SK-N-SH (cell line): ENCODE measurements around the gene NRCAM. TPM values are rescaled to one million over a fixed set of nuclear protein-coding genes. Genes with fewer than 3 reads are reported as not detected.

Experiments
- CTCF ChIA-PET: fragments of 300-600, 350-600 bp; formaldehyde crosslinking; extraction: SDS; loops from one replicate; lab custom pipeline; 2021; lab: Yijun Ruan, JAX
- POLR2A ChIA-PET: fragments of 350-600 bp; sonication (Branson Sonifier 250); formaldehyde crosslinking; extraction: SDS; loops from one replicate; lab custom pipeline; 2020; ENCODE audit warnings: antibody characterized with exemption, inconsistent platforms; lab: Yijun Ruan, JAX
- DNase-seq: peaks from one replicate; pipeline ENCODE4 v3.0.0; 2012
- H2AFZ ChIP-seq: fragments of 200-600 bp; sonication (generic); 2 replicates; pipeline ENCODE4 v1.8.1; 2016; ENCODE audit warnings: antibody characterized with exemption, mild to moderate bottlenecking, low read depth
- H3F3A ChIP-seq: fragments of 200-600 bp; sonication (generic); replicated peaks from 2 replicates; pipeline ENCODE3; 2016; ENCODE audit warnings: antibody characterized with exemption, mild to moderate bottlenecking; ENCODE audit not compliant: insufficient read depth
- H3K27ac ChIP-seq, 2 experiments: fragments of 200-500 bp in 1 of 2; fragments of 200-600 bp in 1 of 2; sonication (Bioruptor generic) in 1 of 2; sonication (generic), shearing (Covaris generic) in 1 of 2; 2 replicates each; pipeline versions ENCODE4 v1.5.1 to v1.6.1; 2014 to 2016; ENCODE audit warnings: low read depth in 2 of 2, inconsistent platforms in 1 of 2, low read length in 1 of 2, mild to moderate bottlenecking in 1 of 2, mixed read lengths in 1 of 2
- H3K27me3 ChIP-seq: fragments of 200-600 bp; sonication (generic), shearing (Covaris generic); 2 replicates; pipeline ENCODE4 v1.6.1; 2016; ENCODE audit warnings: mixed run types; ENCODE audit not compliant: insufficient read depth
- H3K36me3 ChIP-seq, 2 experiments: fragments of 200-500 bp in 1 of 2; fragments of 200-600 bp in 1 of 2; sonication (Bioruptor generic) in 1 of 2; sonication (generic) in 1 of 2; replicated peaks in 1 of 2; 2 replicates each; pipeline versions ENCODE3 to v1.5.1; 2014 to 2016; ENCODE audit warnings: low read length in 1 of 2, mild to moderate bottlenecking in 1 of 2; ENCODE audit not compliant: insufficient read depth in 2 of 2, control insufficient read depth in 1 of 2
- H3K4me1 ChIP-seq, 2 experiments: fragments of 200-500 bp in 1 of 2; fragments of 200-600 bp in 1 of 2; sonication (Bioruptor generic) in 1 of 2; sonication (generic), shearing (Covaris generic) in 1 of 2; 2 replicates each; pipeline versions ENCODE4 v1.5.1 to v1.6.1; 2014 to 2016; ENCODE audit warnings: low read depth in 1 of 2, low read length in 1 of 2, mixed run types in 1 of 2; ENCODE audit not compliant: insufficient read depth in 2 of 2, control insufficient read depth in 1 of 2
- H3K4me2 ChIP-seq: fragments of 200-600 bp; sonication (generic), shearing (Covaris generic); 2 replicates; pipeline ENCODE4 v1.6.1; 2017; ENCODE audit warnings: mixed run types
- H3K4me3 ChIP-seq, 2 experiments: fragments of 200-500 bp in 1 of 2; fragments of 200-600 bp in 1 of 2; sonication (Bioruptor generic) in 1 of 2; sonication (generic), shearing (Covaris generic) in 1 of 2; 2 replicates each; pipeline versions ENCODE4 v1.5.1 to v1.8.1; 2014 to 2016; ENCODE audit warnings: low read depth in 2 of 2, inconsistent platforms in 1 of 2, low read length in 1 of 2, mild to moderate bottlenecking in 1 of 2, mixed read lengths in 1 of 2, moderate library complexity in 1 of 2
- H3K79me2 ChIP-seq: fragments of 200-600 bp; sonication (generic); 2 replicates; pipeline ENCODE4 v1.8.1; 2017; ENCODE audit warnings: mild to moderate bottlenecking; ENCODE audit not compliant: insufficient read depth
- H3K9ac ChIP-seq: fragments of 200-600 bp; sonication (generic); 2 replicates; pipeline ENCODE4 v1.6.1; 2017; ENCODE audit warnings: mixed run types
- H3K9me2 ChIP-seq: fragments of 200-600 bp; sonication (generic); 2 replicates; pipeline ENCODE4 v1.6.1; 2017; ENCODE audit warnings: mixed run types
- H3K9me3 ChIP-seq: fragments of 200-600 bp; sonication (generic); 2 replicates; pipeline ENCODE4 v1.6.1; 2017; ENCODE audit warnings: mixed run types, mild to moderate bottlenecking, moderate library complexity
- H4K20me1 ChIP-seq: fragments of 200-600 bp; sonication (generic); 2 replicates; pipeline ENCODE4 v1.6.1; 2017; ENCODE audit warnings: mild to moderate bottlenecking, mixed run types; ENCODE audit not compliant: insufficient read depth
- ELF1 ChIP-seq: IDR thresholded peaks from 2 replicates; pipeline ENCODE4 v1.4.0; 2012
- FOSL2 ChIP-seq: IDR thresholded peaks from 2 replicates; pipeline ENCODE4 v1.4.0; 2012; ENCODE audit warnings: low read depth, mild to moderate bottlenecking, moderate library complexity, borderline replicate concordance
- FOXJ3 ChIP-seq: sonication (generic); formaldehyde crosslinking; IDR thresholded peaks from 2 replicates; pipeline ENCODE4 v1.5.1; 2020; ENCODE audit warnings: mild to moderate bottlenecking, missing genetic modification reagents
- FOXM1 ChIP-seq: IDR thresholded peaks from 2 replicates; pipeline ENCODE4 v1.4.0; 2012; ENCODE audit warnings: low read depth, mild to moderate bottlenecking
- GABPA ChIP-seq: IDR thresholded peaks from 2 replicates; pipeline ENCODE4 v1.4.0; 2012; ENCODE audit warnings: low read depth, mild to moderate bottlenecking
- MXI1 ChIP-seq: IDR thresholded peaks from 2 replicates; pipeline ENCODE4 v1.6.1; 2012; ENCODE audit warnings: mild to moderate bottlenecking, low read depth, low read length, improper control_type of control experiment
- NRF1 ChIP-seq: IDR thresholded peaks from 2 replicates; pipeline ENCODE4 v1.6.1; 2012; ENCODE audit warnings: low read depth, mild to moderate bottlenecking, low read length
- POLR2AphosphoS5 ChIP-seq: IDR thresholded peaks from 2 replicates; pipeline ENCODE4 v1.6.1; 2012; ENCODE audit warnings: low read depth, low read length
- RAD21 ChIP-seq: IDR thresholded peaks from 2 replicates; pipeline ENCODE4 v1.6.1; 2012; ENCODE audit warnings: mild to moderate bottlenecking, low read length
- RCOR1 ChIP-seq: fragments of 150-350 bp; IDR thresholded peaks from 2 replicates; pipeline ENCODE4 v1.6.1; 2017; ENCODE audit warnings: antibody characterized with exemption, low read length
- TAF1 ChIP-seq: IDR thresholded peaks from 2 replicates; pipeline ENCODE4 v1.6.1; 2012; ENCODE audit warnings: low read depth, mild to moderate bottlenecking, low read length, moderate library complexity, borderline replicate concordance
- TCF12 ChIP-seq: IDR thresholded peaks from 2 replicates; pipeline ENCODE4 v1.4.0; 2012
- TEAD4 ChIP-seq: IDR thresholded peaks from 2 replicates; pipeline ENCODE4 v1.4.0; 2012; ENCODE audit warnings: mild to moderate bottlenecking, borderline replicate concordance; ENCODE audit not compliant: insufficient read depth
- USF2 ChIP-seq: fragments of 150-350 bp; IDR thresholded peaks from 2 replicates; pipeline ENCODE4 v1.6.1; 2017; ENCODE audit warnings: antibody characterized with exemption, low read length, low read depth, borderline replicate concordance
- ZBTB33 ChIP-seq: IDR thresholded peaks from 2 replicates; pipeline ENCODE4 v1.4.0; 2012; ENCODE audit warnings: low read depth, borderline replicate concordance
- WGBS: methylation state at CpG from one replicate; pipeline ENCODE4 v1.1.6; 2017; ENCODE audit warnings: low lambda C conversion rate; 5-methylcytosine and 5-hydroxymethylcytosine counted together
- polyA plus RNA-seq, 3 experiments: library from polyadenylated mRNA; depleted of rRNA; stranded (reverse); fragments of >200 nt; gene quantifications; 2 replicates each; pipeline ENCODE4 v1.2.3, GENCODE V29; 2012
- TF ChIP-seq, protein P1 (sequence below): fragments of 150-350 bp; IDR thresholded peaks from 2 replicates; pipeline ENCODE4 v1.6.1; 2016; ENCODE audit warnings: mild to moderate bottlenecking, low read depth, low read length
- TF ChIP-seq, protein P2 (sequence below): IDR thresholded peaks from 2 replicates; pipeline ENCODE4; 2012
- TF ChIP-seq, protein P3 (sequence below): IDR thresholded peaks from 2 replicates; pipeline ENCODE4 v1.4.0; 2012; ENCODE audit warnings: low read depth, borderline replicate concordance

NRCAM gene
- polyA plus RNA-seq, 1 of the 3 experiments (the other 2 are of a cell fraction), result 1.1 TPM

GRCh38 chr7:108296911-108297310 lies 159.3 kb downstream of the NRCAM start:
- TF ChIP-seq TAF1 (no peak), POLR2AphosphoS5 (no peak), MXI1 (no peak), USF2 (no peak)

GRCh38 chr7:108294595-108294994 lies 161.6 kb downstream of the NRCAM start:
- Histone ChIP-seq H3K36me3 (no peaks in the 10 kb centered on the region), H3K4me2 (no peak overlapping the region), H3K27me3 (no peaks in the 10 kb centered on the region), H3K27ac (peak overlapping the region in 1 of 2 experiments; percentile 99; a peak in 1 of 4 replicates), H3K9me2 (no peaks in the 10 kb centered on the region), H4K20me1 (no peaks in the 10 kb centered on the region), H3K79me2 (no peaks in the 10 kb centered on the region), H3K9ac (no peak overlapping the region), H3K9me3 (no peaks in the 10 kb centered on the region), H3K4me3 (no peak overlapping the region), H2AFZ (peak overlapping the region; percentile 25; the same call in 1 of the 2 replicates), H3K4me1 (peaks cover 32 to 60% of the 10 kb centered on the region in 2 experiments; a peak in 3 of 4 replicates), H3F3A (no peaks in the 10 kb centered on the region)
- CTCF ChIA-PET, result interaction anchor here (1.3 to 1.5 kb wide), 3 partner anchors 10 to 114 kb away, joined by 3 to 4 read pairs (median 4); no protein-coding TSS in a partner anchor
- POLR2A ChIA-PET, result no interaction called here
- no peak for DNase-seq
- WGBS, result 39% methylated on average over 4 of the region's 4 CpGs
- TF ChIP-seq FOSL2 (no peak), ZBTB33 (no peak), RAD21 (no peak), TEAD4 (no peak), RCOR1 (no peak), TCF12 (no peak), ELF1 (no peak), MXI1 (no peak), FOXJ3 (CRISPR knock-in tag) (no peak), NRF1 (no peak), FOXM1 (no peak), GABPA (no peak)
- TF ChIP-seq, protein P1, sequence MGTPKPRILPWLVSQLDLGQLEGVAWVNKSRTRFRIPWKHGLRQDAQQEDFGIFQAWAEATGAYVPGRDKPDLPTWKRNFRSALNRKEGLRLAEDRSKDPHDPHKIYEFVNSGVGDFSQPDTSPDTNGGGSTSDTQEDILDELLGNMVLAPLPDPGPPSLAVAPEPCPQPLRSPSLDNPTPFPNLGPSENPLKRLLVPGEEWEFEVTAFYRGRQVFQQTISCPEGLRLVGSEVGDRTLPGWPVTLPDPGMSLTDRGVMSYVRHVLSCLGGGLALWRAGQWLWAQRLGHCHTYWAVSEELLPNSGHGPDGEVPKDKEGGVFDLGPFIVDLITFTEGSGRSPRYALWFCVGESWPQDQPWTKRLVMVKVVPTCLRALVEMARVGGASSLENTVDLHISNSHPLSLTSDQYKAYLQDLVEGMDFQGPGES, result no peak
- TF ChIP-seq, protein P2, sequence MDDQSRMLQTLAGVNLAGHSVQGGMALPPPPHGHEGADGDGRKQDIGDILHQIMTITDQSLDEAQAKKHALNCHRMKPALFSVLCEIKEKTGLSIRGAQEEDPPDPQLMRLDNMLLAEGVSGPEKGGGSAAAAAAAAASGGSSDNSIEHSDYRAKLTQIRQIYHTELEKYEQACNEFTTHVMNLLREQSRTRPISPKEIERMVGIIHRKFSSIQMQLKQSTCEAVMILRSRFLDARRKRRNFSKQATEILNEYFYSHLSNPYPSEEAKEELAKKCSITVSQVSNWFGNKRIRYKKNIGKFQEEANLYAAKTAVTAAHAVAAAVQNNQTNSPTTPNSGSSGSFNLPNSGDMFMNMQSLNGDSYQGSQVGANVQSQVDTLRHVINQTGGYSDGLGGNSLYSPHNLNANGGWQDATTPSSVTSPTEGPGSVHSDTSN, result no peak
- TF ChIP-seq, protein P3, sequence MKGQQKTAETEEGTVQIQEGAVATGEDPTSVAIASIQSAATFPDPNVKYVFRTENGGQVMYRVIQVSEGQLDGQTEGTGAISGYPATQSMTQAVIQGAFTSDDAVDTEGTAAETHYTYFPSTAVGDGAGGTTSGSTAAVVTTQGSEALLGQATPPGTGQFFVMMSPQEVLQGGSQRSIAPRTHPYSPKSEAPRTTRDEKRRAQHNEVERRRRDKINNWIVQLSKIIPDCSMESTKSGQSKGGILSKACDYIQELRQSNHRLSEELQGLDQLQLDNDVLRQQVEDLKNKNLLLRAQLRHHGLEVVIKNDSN, result no peak

More at GRCh38 chr7:108296911-108297310, 159.3 kb downstream of the NRCAM start:
- no peaks in the 10 kb centered on the region for H4K20me1 ChIP-seq
- H3K27ac ChIP-seq, result peak overlapping the region in 1 of 2 experiments; percentile 28; a peak in 1 of 4 replicates
- 0 out of 2 replicates have a peak overlapping the region, but pooled peaks have one; percentile 25 for H2AFZ ChIP-seq
- H3K9ac ChIP-seq, result no peak overlapping the region
- peaks cover 34 to 56% of the 10 kb centered on the region in 2 experiments; a peak in 3 of 4 replicates for H3K4me1 ChIP-seq
- no peaks in the 10 kb centered on the region for H3F3A ChIP-seq
- H3K79me2 ChIP-seq, result no peaks in the 10 kb centered on the region
- ChIA-PET CTCF (interaction anchor here (0.7 to 1.0 kb wide), 5 partner anchors 9 to 53 kb away, joined by 3 to 4 read pairs (median 3); no protein-coding TSS in a partner anchor), POLR2A (no interaction called here)
- no peaks in the 10 kb centered on the region for H3K27me3 ChIP-seq
- no peaks in the 10 kb centered on the region for H3K9me3 ChIP-seq
- no peak for DNase-seq
- H3K36me3 ChIP-seq, result no peaks in the 10 kb centered on the region
- no peak overlapping the region for H3K4me2 ChIP-seq
- no peaks in the 10 kb centered on the region for H3K9me2 ChIP-seq
- WGBS, result 49% methylated on average over 3 of the region's 3 CpGs
- H3K4me3 ChIP-seq, result no peak overlapping the region
